ENCODE data around the gene BRIP1. TPM values are rescaled to one million over a fixed set of nuclear protein-coding genes. Genes with fewer than 3 reads are reported as not detected.

The BRIP1 gene
- total RNA-seq, 1 donor from 2014 or later = 6.4 TPM

- DNase-seq (ENCODE audit: low read depth) = no peak
- Histone ChIP-seq H3K27me3 (ENCODE audit: insufficient read depth, low read length) (no peaks in the 10 kb centered on the region), H4K20me1 (ENCODE audit: insufficient read depth, low read length) (no peaks in the 10 kb centered on the region), H3K27ac (ENCODE audit: low read depth, low read length) (no peak overlapping the region), H3K9ac (ENCODE audit: low read length) (no peak overlapping the region), H3K36me3 (ENCODE audit: insufficient read depth, low read length) (no peaks in the 10 kb centered on the region), H3K4me1 (ENCODE audit: insufficient read depth, low read length) (no peaks in the 10 kb centered on the region), H3K9me3 (ENCODE audit: insufficient read depth, low read depth, low read length) (no peaks in the 10 kb centered on the region), H2AFZ (ENCODE audit: low read depth, low read length) (no peak overlapping the region), H3K4me2 (ENCODE audit: low read length) (no peak overlapping the region), H3K4me3 (ENCODE audit: insufficient read depth, low read depth, low read length) (no peak overlapping the region), H3K79me2 (ENCODE audit: insufficient read depth, low read length) (no peaks in the 10 kb centered on the region)
- TF ChIP-seq EZH2 (IDR thresholded peaks at IDR 0.05; ENCODE audit: insufficient read depth, low read length) = no peak
- TF ChIP-seq, protein P1, sequence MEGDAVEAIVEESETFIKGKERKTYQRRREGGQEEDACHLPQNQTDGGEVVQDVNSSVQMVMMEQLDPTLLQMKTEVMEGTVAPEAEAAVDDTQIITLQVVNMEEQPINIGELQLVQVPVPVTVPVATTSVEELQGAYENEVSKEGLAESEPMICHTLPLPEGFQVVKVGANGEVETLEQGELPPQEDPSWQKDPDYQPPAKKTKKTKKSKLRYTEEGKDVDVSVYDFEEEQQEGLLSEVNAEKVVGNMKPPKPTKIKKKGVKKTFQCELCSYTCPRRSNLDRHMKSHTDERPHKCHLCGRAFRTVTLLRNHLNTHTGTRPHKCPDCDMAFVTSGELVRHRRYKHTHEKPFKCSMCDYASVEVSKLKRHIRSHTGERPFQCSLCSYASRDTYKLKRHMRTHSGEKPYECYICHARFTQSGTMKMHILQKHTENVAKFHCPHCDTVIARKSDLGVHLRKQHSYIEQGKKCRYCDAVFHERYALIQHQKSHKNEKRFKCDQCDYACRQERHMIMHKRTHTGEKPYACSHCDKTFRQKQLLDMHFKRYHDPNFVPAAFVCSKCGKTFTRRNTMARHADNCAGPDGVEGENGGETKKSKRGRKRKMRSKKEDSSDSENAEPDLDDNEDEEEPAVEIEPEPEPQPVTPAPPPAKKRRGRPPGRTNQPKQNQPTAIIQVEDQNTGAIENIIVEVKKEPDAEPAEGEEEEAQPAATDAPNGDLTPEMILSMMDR (IDR thresholded peaks at IDR 0.05; ENCODE audit: insufficient read depth, low read depth, low read length) = no peak
- no peaks in the 10 kb centered on the region for H3K4me1 Mint-ChIP-seq (ENCODE audit: low read depth, unreplicated experiment)
- no peak overlapping the region for H3K27ac Mint-ChIP-seq (ENCODE audit: unreplicated experiment)
- peaks cover 2% of the 10 kb centered on the region for H3K9me3 Mint-ChIP-seq (ENCODE audit: unreplicated experiment)
- no peaks in the 10 kb centered on the region for H3K27me3 Mint-ChIP-seq (ENCODE audit: low read depth, unreplicated experiment)
- H3K36me3 Mint-ChIP-seq (ENCODE audit: low read depth, unreplicated experiment) = no peaks in the 10 kb centered on the region
- no peak overlapping the region for H3K4me3 Mint-ChIP-seq (ENCODE audit: unreplicated experiment)
- no peak for FAIRE-seq
Observed at GRCh38 chr17:61718022-61718421, 145.3 kb downstream of the BRIP1 start.

DNA sequence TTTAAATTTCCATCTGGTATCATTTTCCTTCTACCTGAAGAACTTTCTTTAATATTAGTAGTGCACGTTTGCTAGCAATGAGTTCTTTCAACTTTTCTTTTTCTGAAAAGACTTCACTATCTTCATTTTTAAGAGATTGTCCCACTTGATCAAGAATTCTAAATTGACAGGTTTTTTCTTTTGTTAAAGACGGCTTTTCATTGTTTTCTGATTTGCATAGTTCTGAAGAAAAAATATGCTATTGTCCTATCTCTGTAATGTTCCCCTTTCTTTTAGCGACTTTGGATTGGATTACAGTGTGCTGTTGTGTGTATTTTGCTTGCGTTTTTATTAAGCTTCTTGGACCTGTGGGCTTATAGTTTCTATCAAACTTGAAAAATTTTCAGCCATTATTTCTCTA is 146.0 kb downstream of the BRIP1 start:
- no peak overlapping the region for H2AFZ ChIP-seq (ENCODE audit: low read depth, low read length)
- H3K9me3 ChIP-seq (ENCODE audit: insufficient read depth, low read depth, low read length) = no peaks in the 10 kb centered on the region
- Mint-ChIP-seq H3K4me3 (ENCODE audit: unreplicated experiment) (no peak overlapping the region), H3K27me3 (ENCODE audit: low read depth, unreplicated experiment) (no peaks in the 10 kb centered on the region), H3K36me3 (ENCODE audit: low read depth, unreplicated experiment) (no peaks in the 10 kb centered on the region), H3K4me1 (ENCODE audit: low read depth, unreplicated experiment) (no peaks in the 10 kb centered on the region), H3K27ac (ENCODE audit: unreplicated experiment) (no peak overlapping the region), H3K9me3 (ENCODE audit: unreplicated experiment) (peaks cover 2% of the 10 kb centered on the region)
- no peak for FAIRE-seq
- no peaks in the 10 kb centered on the region for H3K27me3 ChIP-seq (ENCODE audit: insufficient read depth, low read length)
- H3K4me1 ChIP-seq (ENCODE audit: insufficient read depth, low read length) = no peaks in the 10 kb centered on the region
- DNase-seq (ENCODE audit: low read depth) = no peak
- no peaks in the 10 kb centered on the region for H3K36me3 ChIP-seq (ENCODE audit: insufficient read depth, low read length)
- no peak overlapping the region for H3K4me3 ChIP-seq (ENCODE audit: insufficient read depth, low read depth, low read length)
- no peaks in the 10 kb centered on the region for H3K79me2 ChIP-seq (ENCODE audit: insufficient read depth, low read length)
- H4K20me1 ChIP-seq (ENCODE audit: insufficient read depth, low read length) = no peaks in the 10 kb centered on the region
- H3K9ac ChIP-seq (ENCODE audit: low read length) = no peak overlapping the region
- H3K27ac ChIP-seq (ENCODE audit: low read depth, low read length) = no peak overlapping the region
- no peak overlapping the region for H3K4me2 ChIP-seq (ENCODE audit: low read length)
- TF ChIP-seq, protein P1 (IDR thresholded peaks at IDR 0.05; ENCODE audit: insufficient read depth, low read depth, low read length) = no peak
- TF ChIP-seq EZH2 (IDR thresholded peaks at IDR 0.05; ENCODE audit: insufficient read depth, low read length) = no peak

DNA sequence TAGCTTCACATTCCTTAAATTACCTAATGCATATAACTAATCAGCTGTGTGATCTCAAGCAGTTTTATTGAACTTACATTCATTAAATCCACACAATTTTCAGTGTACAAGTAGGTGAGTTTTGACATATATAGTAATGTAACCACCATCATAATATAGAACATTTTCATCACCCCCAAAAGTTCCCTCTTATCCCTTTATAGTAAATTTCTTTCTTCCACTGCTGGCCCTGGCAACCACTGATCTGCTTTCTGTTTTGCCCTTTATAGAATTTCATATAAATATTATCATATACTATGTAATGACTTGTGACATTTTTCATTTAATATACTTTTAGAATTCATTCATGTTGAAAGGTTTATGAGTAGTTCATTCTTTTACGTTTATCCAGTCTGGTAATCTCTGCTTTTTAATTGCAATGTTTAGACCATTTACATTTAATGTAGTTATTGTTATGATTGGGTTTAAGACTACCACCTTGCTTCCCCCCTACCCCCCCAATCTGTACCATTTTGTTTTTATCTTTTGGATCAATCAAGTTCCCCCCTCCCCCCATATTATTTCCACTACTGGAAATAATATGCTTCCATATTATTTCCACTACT is 147.0 kb downstream of the BRIP1 start:
- H3K9ac ChIP-seq (ENCODE audit: low read length) = no peak overlapping the region

More for the DNA sequence above, 147.0 kb downstream of the BRIP1 start:
- Histone ChIP-seq H2AFZ (ENCODE audit: low read depth, low read length) (no peak overlapping the region), H3K4me1 (ENCODE audit: insufficient read depth, low read length) (no peaks in the 10 kb centered on the region), H3K27ac (ENCODE audit: low read depth, low read length) (no peak overlapping the region), H3K36me3 (ENCODE audit: insufficient read depth, low read length) (no peaks in the 10 kb centered on the region), H3K9me3 (ENCODE audit: insufficient read depth, low read depth, low read length) (no peaks in the 10 kb centered on the region), H3K4me3 (ENCODE audit: insufficient read depth, low read depth, low read length) (no peak overlapping the region), H3K4me2 (ENCODE audit: low read length) (no peak overlapping the region), H3K27me3 (ENCODE audit: insufficient read depth, low read length) (no peaks in the 10 kb centered on the region), H4K20me1 (ENCODE audit: insufficient read depth, low read length) (no peaks in the 10 kb centered on the region), H3K79me2 (ENCODE audit: insufficient read depth, low read length) (no peaks in the 10 kb centered on the region)
- TF ChIP-seq, protein P1 (IDR thresholded peaks at IDR 0.05; ENCODE audit: insufficient read depth, low read depth, low read length) = no peak
- TF ChIP-seq EZH2 (IDR thresholded peaks at IDR 0.05; ENCODE audit: insufficient read depth, low read length) = no peak
- Mint-ChIP-seq H3K36me3 (ENCODE audit: low read depth, unreplicated experiment) (no peaks in the 10 kb centered on the region), H3K4me1 (ENCODE audit: low read depth, unreplicated experiment) (no peaks in the 10 kb centered on the region), H3K9me3 (ENCODE audit: unreplicated experiment) (peaks cover 2% of the 10 kb centered on the region), H3K4me3 (ENCODE audit: unreplicated experiment) (no peak overlapping the region), H3K27me3 (ENCODE audit: low read depth, unreplicated experiment) (no peaks in the 10 kb centered on the region), H3K27ac (ENCODE audit: unreplicated experiment) (no peak overlapping the region)
- DNase-seq (ENCODE audit: low read depth) = no peak
- no peak for FAIRE-seq
